ENCODE data around the gene TMTC1. TPM values are rescaled to one million over a fixed set of nuclear protein-coding genes. Genes with fewer than 3 reads are reported as not detected.

TMTC1 gene
- total and polyA plus RNA-seq, 2 of the 8 experiments (the other 6 are each of a cell fraction or from before 2014, with no cell fraction given): 15.4 to 20.8 TPM

GRCh38 chr12:29595071-29595755 lies 188.5 kb downstream of the TMTC1 start:
- no peak for FAIRE-seq
- no peak for TF ChIP-seq TAF7 (optimal IDR thresholded peaks at IDR 0.05; ENCODE audit: borderline replicate concordance, low read depth, low read length)
- TF ChIP-seq CEBPB (IDR thresholded peaks at IDR 0.05; ENCODE audit: low read depth, low read length): no peak
- no peak for TF ChIP-seq SRF (IDR thresholded peaks at IDR 0.05; ENCODE audit: low read depth, low read length)
- TF ChIP-seq CBX8 (IDR thresholded peaks at IDR 0.05; ENCODE audit: borderline replicate concordance, low read depth, low read length): no peak
- no peak for TF ChIP-seq FOSL1 (IDR thresholded peaks at IDR 0.05; ENCODE audit: insufficient read depth, low read depth, low read length)
- no peak for TF ChIP-seq CBX5 (IDR thresholded peaks at IDR 0.05; ENCODE audit: low read depth, low read length)
- no peak for TF ChIP-seq EGR1 (IDR thresholded peaks at IDR 0.05; ENCODE audit: borderline replicate concordance, low read depth, low read length)
- TF ChIP-seq MAX (IDR thresholded peaks at IDR 0.05): no peak
- TF ChIP-seq SIN3A (conservative IDR thresholded peaks at IDR 0.05 in 1 of 2, IDR thresholded peaks at IDR 0.05 in 1 of 2; ENCODE audit: low read depth in 1 of 2, low read length in 2 of 2): no peak
- no peak for TF ChIP-seq E2F6 (IDR thresholded peaks at IDR 0.05)
- no peak for TF ChIP-seq SIRT6 (IDR thresholded peaks at IDR 0.05; ENCODE audit: low read length)
- no peak for TF ChIP-seq JUND (IDR thresholded peaks at IDR 0.05; ENCODE audit: low read length)
- no peak for TF ChIP-seq TBP (IDR thresholded peaks at IDR 0.05; ENCODE audit: low read depth, low read length)

More at GRCh38 chr12:29595071-29595755, 188.5 kb downstream of the TMTC1 start:
- Histone ChIP-seq H3K23ac (ENCODE audit: insufficient read length) (no peak overlapping the region), H3K4me3 (ENCODE audit: extremely low read depth in 1 of 4, insufficient read depth in 2 of 4, low read depth in 3 of 4, low read length in 4 of 4) (no peak overlapping the region), H4K20me1 (replicated peaks in 1 of 2; ENCODE audit: control insufficient read depth in 1 of 2, insufficient read depth in 2 of 2, low read length in 2 of 2) (no peaks in the 10 kb centered on the region), H3K79me2 (ENCODE audit: control insufficient read depth in 1 of 2, insufficient read depth in 2 of 2, low read length in 2 of 2) (no peaks in the 10 kb centered on the region), H4K5ac (ENCODE audit: insufficient read length, low read depth, low read length) (no peak overlapping the region), H3K4me1 (replicated peaks in 1 of 4; ENCODE audit: control insufficient read depth in 3 of 4, insufficient read depth in 4 of 4, low read length in 3 of 4) (peaks cover 0 to 6% (median 4%) of the 10 kb centered on the region in 4 experiments; a peak in 5 of 7 replicates), H3K9me3 (ENCODE audit: insufficient read depth in 2 of 2, low read depth in 1 of 2, low read length in 1 of 2) (no peaks in the 10 kb centered on the region), H2BK12ac (ENCODE audit: low read depth, low read length) (peak overlapping the region; percentile 3; the same call in 1 of the 2 replicates), H3K36me3 (ENCODE audit: control insufficient read depth in 2 of 4, insufficient read depth in 4 of 4, low read length in 3 of 4) (no peaks in the 10 kb centered on the region), H3K23me2 (ENCODE audit: low read depth, low read length) (no peaks in the 10 kb centered on the region), H2BK120ac (replicated peaks; ENCODE audit: low read depth, low read length) (no peak overlapping the region), H2AFZ (ENCODE audit: low read length) (no peak overlapping the region), H2BK20ac (ENCODE audit: low read length) (no peak overlapping the region), H2BK15ac (ENCODE audit: low read length) (no peak overlapping the region), H2AK5ac (ENCODE audit: low read depth, low read length) (no peak overlapping the region), H3K56ac (replicated peaks; ENCODE audit: insufficient read length, low read depth, low read length) (no peak overlapping the region), H3K27me3 (replicated peaks in 1 of 4; ENCODE audit: control insufficient read depth in 3 of 4, extremely low read depth in 1 of 4, insufficient read depth in 3 of 4, low read length in 3 of 4) (no peaks in the 10 kb centered on the region; a peak in 1 of 7 replicates), H3K27ac (ENCODE audit: low read depth, low read length) (no peak overlapping the region), H2BK5ac (ENCODE audit: low read depth, low read length) (no peak overlapping the region), H3K9ac (replicated peaks in 1 of 4; ENCODE audit: extremely low read depth in 1 of 4, low read depth in 3 of 4, low read length in 3 of 4) (no peak overlapping the region), H3K79me1 (ENCODE audit: low read depth, low read length) (no peaks in the 10 kb centered on the region), H4K91ac (replicated peaks; ENCODE audit: insufficient read length, low read length) (no peak overlapping the region), H3K14ac (ENCODE audit: insufficient read length) (no peak overlapping the region), H3K4me2 (ENCODE audit: insufficient read depth in 1 of 2, low read depth in 2 of 2, low read length in 2 of 2) (no peak overlapping the region), H3K18ac (ENCODE audit: extremely low read depth, low read length) (no peak overlapping the region), H4K8ac (ENCODE audit: extremely low read depth, insufficient read depth, low read length) (no peak overlapping the region), H3K4ac (replicated peaks; ENCODE audit: insufficient read length, low read depth, low read length) (no peak overlapping the region)
- no peak for DNase-seq (ENCODE audit: low read depth in 1 of 2, low spot score in 2 of 2)
- ChIA-PET POLR2A (ENCODE audit: partially characterized antibody) (no interaction called here), CTCF (ENCODE audit: partially characterized antibody) (interaction anchor here (0.6 to 1.1 kb wide), 3 partner anchors 25 to 49 kb away, joined by 3 read pairs; no protein-coding TSS in a partner anchor)
- 91% methylated on average over 1 of the region's 1 CpG; no CpG with 5 or more reads in 1 of the 2 experiments for WGBS, 2 experiments (ENCODE audit: extremely low coverage in 1 of 2, insufficient coverage in 1 of 2, insufficient read length in 1 of 2, insufficient replicate concordance in 2 of 2, low coverage in 1 of 2, low lambda C conversion rate in 2 of 2, missing lambda C conversion rate in 1 of 2)
